Lower leg skin (tissue), 3 donors: ENCODE results near the gene RXYLT1.

Source experiments
- CTCF ChIP-seq, 3 donors: fragments of 450-650 bp; IDR thresholded peaks; one replicate each; pipeline ENCODE4 v1.5.1; 2016; ENCODE audit warnings: antibody characterized with exemption in 3 of 3, mild to moderate bottlenecking in 3 of 3, moderate library complexity in 2 of 3
- POLR2A ChIP-seq, 2 donors: fragments of 450-650 bp; IDR thresholded peaks; one replicate each; pipeline ENCODE4 v1.6.1; 2016 to 2017; ENCODE audit warnings: antibody characterized with exemption in 2 of 2, mild to moderate bottlenecking in 1 of 2, moderate library complexity in 1 of 2

- TF ChIP-seq CTCF (IDR thresholded peaks at IDR 0.05) = no peak
- no peak for TF ChIP-seq POLR2A (IDR thresholded peaks at IDR 0.05)
Measured at GRCh38 chr12:63811334-63811733, 31.6 kb downstream of the RXYLT1 start.
